ENCODE results near the gene RBM8A.

Gene RBM8A

DNA sequence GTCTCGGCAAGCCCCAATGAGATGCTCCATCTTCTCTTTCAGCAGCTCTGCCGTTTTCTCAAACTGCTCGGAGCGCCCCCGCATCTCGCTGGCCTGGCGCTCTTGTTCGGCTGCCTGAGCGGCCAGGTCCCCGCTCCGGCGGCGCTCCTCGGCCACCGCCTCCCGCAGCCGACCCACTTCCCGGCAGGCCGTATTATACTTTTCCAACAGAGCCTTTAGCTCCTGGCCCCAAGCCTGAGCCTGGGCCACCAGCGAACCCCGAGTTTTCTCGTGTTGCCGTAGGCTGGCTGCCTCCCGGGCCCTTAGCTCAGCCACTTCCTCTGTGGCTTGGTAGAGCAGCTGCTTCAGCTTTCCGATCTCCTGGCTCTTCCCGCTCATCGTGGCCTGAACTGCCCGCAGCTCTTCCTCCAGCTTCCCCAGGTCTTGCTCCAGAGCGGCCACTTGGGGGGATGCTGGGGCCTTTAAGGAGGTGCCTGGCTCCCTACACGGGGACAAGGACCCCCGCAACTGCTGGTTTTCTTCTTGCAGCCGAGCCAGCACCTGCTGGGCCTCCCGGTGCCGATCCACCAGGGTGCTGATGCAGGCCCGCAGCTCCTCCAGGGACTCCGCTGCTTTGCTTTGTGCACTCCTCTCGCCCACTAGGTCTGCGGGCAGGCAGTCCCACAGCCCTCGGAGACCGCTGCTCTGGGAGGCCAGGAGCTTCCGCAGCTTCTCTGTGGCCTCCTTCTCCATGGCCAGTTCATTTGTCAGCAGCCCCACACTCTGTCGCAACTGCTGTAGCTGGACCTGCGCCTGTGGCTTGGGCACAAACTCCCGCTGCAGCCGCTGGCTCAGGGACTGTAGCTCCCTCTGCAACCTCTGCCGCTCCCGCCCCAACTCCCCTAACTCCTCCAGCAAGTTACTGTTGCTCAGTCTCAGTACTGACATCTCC lies 55.0 kb downstream of the RBM8A start:
- no CpG with 5 or more reads among the region's 47 CpGs for WGBS, 2 donors (ENCODE audit: extremely low coverage in 2 of 2, insufficient read length in 2 of 2, insufficient replicate concordance in 1 of 2)
- Histone ChIP-seq H3K36me3 (replicated peaks in 1 of 2; ENCODE audit: control insufficient read depth in 2 of 2, insufficient read depth in 2 of 2, low read length in 2 of 2) (no peaks in the 10 kb centered on the region), H2BK5ac (ENCODE audit: low read length) (peak overlapping the region; percentile 83), H3K4me2 (ENCODE audit: insufficient read depth, low read length, poor library complexity, severe bottlenecking) (peak overlapping the region; percentile 52), H3K23ac (ENCODE audit: low read depth, low read length, poor library complexity) (peak overlapping the region; percentile 86), H3K4me1 (ENCODE audit: control insufficient read depth in 2 of 2, insufficient read depth in 1 of 2, low read depth in 1 of 2, low read length in 2 of 2) (peaks cover 3 to 8% of the 10 kb centered on the region in 2 donors), H4K8ac (ENCODE audit: low read depth, low read length) (peak overlapping the region; percentile 97), H3K27ac (replicated peaks; ENCODE audit: low read length) (no peak overlapping the region), H3K27me3 (ENCODE audit: control insufficient read depth in 3 of 3, insufficient read depth in 3 of 3, low read depth in 1 of 3, low read length in 3 of 3) (peaks cover 0 to 67% (median 0%) of the 10 kb centered on the region in 3 experiments), H3K4ac (ENCODE audit: low read length) (peak overlapping the region; percentile 97), H3K4me3 (ENCODE audit: low read length in 2 of 2) (peak overlapping the region; percentile 47 to 67), H3K9me3 (replicated peaks in 1 of 2; ENCODE audit: control insufficient read depth in 2 of 2, insufficient read depth in 1 of 2, low read depth in 1 of 2, low read length in 2 of 2) (no peaks in the 10 kb centered on the region), H2AK5ac (ENCODE audit: low read depth, low read length) (peak overlapping the region; percentile 56), H4K91ac (ENCODE audit: low read depth, low read length, poor library complexity) (peak overlapping the region; percentile 97), H2BK12ac (ENCODE audit: low read length) (peak overlapping the region; percentile 87), H3K14ac (ENCODE audit: low read length) (peak overlapping the region; percentile 84), H3K79me1 (ENCODE audit: low read depth, low read length) (peaks cover 2% of the 10 kb centered on the region), H2BK15ac (ENCODE audit: low read length) (peak overlapping the region; percentile 100), H3K9ac (ENCODE audit: low read depth, low read length, poor library complexity) (peak overlapping the region; percentile 97), H2BK120ac (ENCODE audit: low read depth, low read length) (peak overlapping the region; percentile 63), H3K18ac (ENCODE audit: low read length) (peak overlapping the region; percentile 97), H2AFZ (ENCODE audit: low read length) (peak overlapping the region; percentile 99)
- DNase-seq (ENCODE audit: low spot score), result no peak
